ENCODE measurements around the gene ATF6B.

The ATF6B gene

DNA sequence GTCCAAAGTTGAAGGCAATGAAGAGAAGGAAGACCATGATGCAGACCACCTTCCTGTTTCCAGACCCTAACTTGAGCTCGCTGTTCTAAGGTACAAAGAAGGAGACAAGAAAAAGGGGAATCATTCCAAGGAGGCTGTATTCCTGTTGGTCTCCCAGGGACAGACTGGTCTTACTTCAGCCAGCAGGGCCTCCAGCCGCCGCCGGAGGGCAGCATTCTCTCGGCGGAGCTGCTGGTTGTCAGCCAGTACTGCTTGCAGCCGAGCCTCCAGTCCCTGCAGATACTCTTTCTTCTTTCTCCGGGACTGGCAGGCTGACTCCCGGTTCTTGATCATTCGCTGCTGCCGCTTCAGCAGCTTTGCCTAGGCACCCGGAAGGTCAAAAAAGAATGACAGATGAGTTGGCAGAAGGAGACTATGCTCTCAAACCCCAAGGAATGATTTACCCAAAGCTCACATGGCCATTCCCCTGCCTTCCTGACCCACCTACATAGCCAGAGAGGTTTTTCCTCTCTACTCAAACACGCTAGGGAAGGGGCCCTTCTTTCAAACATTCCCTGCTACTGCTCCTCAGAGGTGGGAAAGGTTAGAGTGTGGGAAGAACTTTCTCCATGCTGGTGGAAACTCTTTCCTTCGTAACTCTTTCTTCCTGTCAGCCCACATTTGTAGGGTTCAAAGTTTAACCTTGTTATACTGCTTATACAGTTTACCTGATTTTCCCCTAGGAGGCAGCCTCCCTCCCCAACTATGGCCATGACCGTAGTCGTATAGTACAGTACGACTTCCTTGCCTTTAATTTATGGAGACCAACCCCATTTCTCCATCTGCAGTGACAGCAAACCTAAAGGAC, 9.0 kb downstream of the ATF6B start:
- no peak overlapping the region for H3K4me3 ChIP-seq (ENCODE audit: low read depth, low read length)
- TF ChIP-seq, protein P1, sequence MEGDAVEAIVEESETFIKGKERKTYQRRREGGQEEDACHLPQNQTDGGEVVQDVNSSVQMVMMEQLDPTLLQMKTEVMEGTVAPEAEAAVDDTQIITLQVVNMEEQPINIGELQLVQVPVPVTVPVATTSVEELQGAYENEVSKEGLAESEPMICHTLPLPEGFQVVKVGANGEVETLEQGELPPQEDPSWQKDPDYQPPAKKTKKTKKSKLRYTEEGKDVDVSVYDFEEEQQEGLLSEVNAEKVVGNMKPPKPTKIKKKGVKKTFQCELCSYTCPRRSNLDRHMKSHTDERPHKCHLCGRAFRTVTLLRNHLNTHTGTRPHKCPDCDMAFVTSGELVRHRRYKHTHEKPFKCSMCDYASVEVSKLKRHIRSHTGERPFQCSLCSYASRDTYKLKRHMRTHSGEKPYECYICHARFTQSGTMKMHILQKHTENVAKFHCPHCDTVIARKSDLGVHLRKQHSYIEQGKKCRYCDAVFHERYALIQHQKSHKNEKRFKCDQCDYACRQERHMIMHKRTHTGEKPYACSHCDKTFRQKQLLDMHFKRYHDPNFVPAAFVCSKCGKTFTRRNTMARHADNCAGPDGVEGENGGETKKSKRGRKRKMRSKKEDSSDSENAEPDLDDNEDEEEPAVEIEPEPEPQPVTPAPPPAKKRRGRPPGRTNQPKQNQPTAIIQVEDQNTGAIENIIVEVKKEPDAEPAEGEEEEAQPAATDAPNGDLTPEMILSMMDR (IDR thresholded peaks at IDR 0.05; ENCODE audit: borderline replicate concordance, insufficient read depth, low read depth, low read length) = peak; percentile 92

DNA sequence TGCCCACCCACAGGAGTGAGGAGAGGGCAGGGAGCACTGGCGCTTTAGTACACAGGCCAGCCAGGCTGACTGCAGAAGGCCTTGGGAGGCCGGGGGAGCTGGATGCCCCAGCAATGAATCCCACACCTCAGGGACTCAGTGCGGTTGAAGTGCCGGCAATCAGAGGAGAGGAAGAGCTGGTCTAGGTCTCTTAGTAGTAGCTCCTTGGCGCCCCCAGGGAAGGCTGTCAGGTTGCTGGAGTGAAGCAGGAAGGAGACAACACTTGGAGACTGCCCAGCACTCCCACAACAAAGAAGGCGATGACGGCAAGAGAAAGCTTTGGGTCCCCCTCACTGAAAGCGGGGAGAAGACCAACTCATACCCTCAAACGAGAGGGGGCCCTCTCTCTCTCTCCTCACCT, 10.6 kb downstream of the ATF6B start:
- TF ChIP-seq, protein P1 (IDR thresholded peaks at IDR 0.05; ENCODE audit: borderline replicate concordance, insufficient read depth, low read depth, low read length) = no peak
- no peak overlapping the region for H3K4me3 ChIP-seq (ENCODE audit: low read depth, low read length)

DNA sequence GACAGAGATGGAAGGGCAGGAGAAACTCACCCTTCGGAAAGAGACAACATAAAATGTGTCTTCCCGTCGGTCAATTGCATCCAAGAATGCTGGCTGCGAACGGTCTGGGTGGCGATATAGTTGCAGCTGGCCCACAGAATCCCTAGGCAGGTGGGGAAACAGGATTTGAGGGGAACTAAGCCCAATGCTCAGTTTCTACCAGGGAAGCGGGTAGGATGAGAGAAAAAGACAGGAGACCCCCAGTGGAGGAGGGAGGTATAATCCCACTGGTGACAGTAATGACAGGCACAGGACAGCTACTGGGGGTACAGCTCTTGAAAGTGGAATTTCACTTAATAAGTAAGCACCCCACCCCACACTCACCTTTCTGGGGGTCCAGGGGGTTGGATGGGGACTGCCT, 11.4 kb downstream of the ATF6B start:
- H3K4me3 ChIP-seq (ENCODE audit: low read depth, low read length) = no peak overlapping the region
- TF ChIP-seq, protein P1 (IDR thresholded peaks at IDR 0.05; ENCODE audit: borderline replicate concordance, insufficient read depth, low read depth, low read length) = peak; percentile 40; the same call in 1 of the 2 replicates

DNA sequence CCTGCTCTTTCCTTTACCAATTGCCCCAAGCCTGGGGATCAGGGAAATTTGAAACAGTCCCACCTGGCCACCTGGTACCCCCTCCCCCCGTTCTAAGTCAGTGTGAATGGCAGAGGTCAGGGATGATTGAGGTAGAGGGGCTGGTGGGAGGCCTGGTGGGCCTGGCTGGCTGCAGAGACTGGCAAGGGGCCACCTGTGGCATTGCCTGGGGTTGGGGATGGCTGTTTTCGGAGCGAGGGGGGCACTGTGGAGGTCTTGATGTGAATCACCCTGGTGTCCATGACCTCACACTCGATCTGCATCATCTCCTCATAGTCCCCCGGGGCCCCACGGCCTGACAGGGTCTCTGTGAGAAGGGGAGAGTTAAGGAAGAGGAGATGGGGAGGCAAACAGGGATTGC, 12.4 kb downstream of the ATF6B start:
- TF ChIP-seq, protein P1 (IDR thresholded peaks at IDR 0.05; ENCODE audit: borderline replicate concordance, insufficient read depth, low read depth, low read length) = no peak
- no peak overlapping the region for H3K4me3 ChIP-seq (ENCODE audit: low read depth, low read length)

DNA sequence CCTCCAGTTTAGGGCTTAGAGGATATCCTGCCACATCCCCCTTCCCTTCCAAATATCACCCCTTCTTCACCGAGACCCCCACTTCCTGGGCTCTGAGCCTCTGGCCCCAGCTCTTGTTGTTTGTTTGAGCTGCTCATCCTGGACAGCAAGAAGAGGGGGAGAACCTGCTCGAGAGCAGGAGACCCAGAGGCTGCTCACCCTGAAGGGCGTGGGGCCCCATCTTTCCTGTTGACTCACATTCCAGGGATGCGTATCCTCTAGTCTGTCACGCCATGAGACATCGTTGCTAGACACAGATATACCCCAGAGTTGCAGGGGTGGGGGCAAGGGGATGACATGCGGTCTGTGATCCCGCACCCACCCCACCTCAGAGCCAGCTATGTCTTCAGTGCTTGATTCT, 13.2 kb downstream of the ATF6B start:
- TF ChIP-seq, protein P1 (IDR thresholded peaks at IDR 0.05; ENCODE audit: borderline replicate concordance, insufficient read depth, low read depth, low read length) = no peak
- H3K4me3 ChIP-seq (ENCODE audit: low read depth, low read length) = no peak overlapping the region

DNA sequence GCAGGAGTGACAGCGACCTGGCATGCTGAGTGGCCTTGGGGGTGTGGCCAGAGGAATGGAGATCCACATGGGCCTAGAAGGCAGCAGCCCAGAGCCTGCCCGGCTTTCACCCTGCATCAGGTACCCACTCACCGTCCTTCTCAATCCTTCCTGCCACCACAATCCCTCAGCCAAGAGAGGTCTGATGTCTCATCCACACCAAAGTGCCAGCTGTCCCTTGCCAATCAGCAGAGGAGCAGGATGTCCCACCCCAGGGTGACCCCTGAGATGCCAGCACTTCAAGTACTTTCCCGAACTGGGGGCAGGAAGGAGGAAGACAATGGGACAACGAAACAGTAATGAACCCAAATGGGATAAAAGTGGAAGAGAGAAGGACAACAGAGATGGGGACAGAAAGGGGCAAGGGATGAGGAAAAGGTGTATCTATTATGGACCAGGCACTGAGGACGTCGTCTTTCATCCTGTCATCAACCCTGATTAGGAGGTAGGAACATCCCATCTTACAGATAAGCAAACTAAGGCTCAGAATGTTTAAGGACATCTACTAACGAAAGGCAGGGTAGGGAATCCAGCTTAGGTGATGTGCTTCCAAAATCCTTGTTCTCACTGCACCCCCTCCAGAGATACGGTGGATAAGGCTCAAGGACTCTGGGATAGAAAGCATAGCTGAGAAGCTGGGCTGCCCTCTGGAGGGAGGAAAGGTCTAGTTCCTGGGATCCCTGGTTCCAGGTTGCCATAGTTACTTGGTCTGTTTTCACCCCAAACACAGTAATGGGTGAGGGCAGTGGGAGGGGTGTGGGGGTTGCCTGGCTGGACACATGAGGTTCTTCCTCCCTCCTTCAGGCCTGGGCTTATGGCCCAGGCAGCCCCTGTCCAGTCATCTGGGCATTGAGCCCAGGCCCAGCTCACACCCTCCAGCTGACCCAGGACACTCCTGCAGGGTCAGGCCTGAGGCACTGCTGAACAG, 14.4 kb downstream of the ATF6B start:
- no peak overlapping the region for H3K4me3 ChIP-seq (ENCODE audit: low read depth, low read length)
- TF ChIP-seq, protein P1 (IDR thresholded peaks at IDR 0.05; ENCODE audit: borderline replicate concordance, insufficient read depth, low read depth, low read length) = no peak

Measured in GM12875 (cell line).